WERI-Rb-1 (cell line): ENCODE results near the gene KRT81.
A peak's percentile ranks its signal among the peaks of the same experiment; 100 is the strongest.
"Not testable (repeated sequence)": the region's sequence is repeated elsewhere in the genome, so short reads cannot be mapped to it uniquely, and the experiment has no call there.

Experiments used
- DNase-seq: peaks from one replicate; pipeline ENCODE4 v3.0.0-alpha.2; 2020
- H3K27ac ChIP-seq: fragments of 250-450 bp; sonication (Bioruptor Pico); 2 replicates; pipeline ENCODE4 v1.5.1; 2020; ENCODE audit warnings: mild to moderate bottlenecking, moderate library complexity
- H3K27me3 ChIP-seq: fragments of 250-450 bp; sonication (Bioruptor Pico); 2 replicates; pipeline ENCODE4 v1.5.1; 2021; ENCODE audit warnings: mild to moderate bottlenecking, low read depth, moderate library complexity; ENCODE audit not compliant: insufficient read depth, severe bottlenecking
- H3K36me3 ChIP-seq: fragments of 250-450 bp; sonication (Bioruptor Pico); 2 replicates; pipeline ENCODE4 v1.5.1; 2020; ENCODE audit warnings: mild to moderate bottlenecking, moderate library complexity
- H3K4me3 ChIP-seq: 2 replicates; pipeline ENCODE4 v1.5.1; 2011; ENCODE audit warnings: low read depth, mild to moderate bottlenecking, control low read depth, low read length
- H3K9me3 ChIP-seq: fragments of 250-450 bp; sonication (Bioruptor Pico); 2 replicates; pipeline ENCODE4 v1.5.1; 2021; ENCODE audit warnings: mild to moderate bottlenecking, moderate library complexity; ENCODE audit not compliant: severe bottlenecking
- CTCF ChIP-seq: IDR thresholded peaks from 2 replicates; pipeline ENCODE4 v1.5.1; 2011; ENCODE audit warnings: low read depth, mild to moderate bottlenecking, control low read depth, inconsistent platforms, low read length

KRT81 gene

GRCh38 chr12:52316701-52317100 is 25.4 kb upstream of the KRT81 start:
- no peak overlapping the region for H3K27ac ChIP-seq
- no peaks in the 10 kb centered on the region for H3K36me3 ChIP-seq
- no peak overlapping the region for H3K4me3 ChIP-seq
- no peak for DNase-seq
- no peak for TF ChIP-seq CTCF
- H3K9me3 ChIP-seq = no peaks in the 10 kb centered on the region
- peaks cover 25% of the 10 kb centered on the region for H3K27me3 ChIP-seq

GRCh38 chr12:52316290-52316689 is 25.0 kb upstream of the KRT81 start:
- H3K27me3 ChIP-seq = peaks cover 21% of the 10 kb centered on the region

DNA sequence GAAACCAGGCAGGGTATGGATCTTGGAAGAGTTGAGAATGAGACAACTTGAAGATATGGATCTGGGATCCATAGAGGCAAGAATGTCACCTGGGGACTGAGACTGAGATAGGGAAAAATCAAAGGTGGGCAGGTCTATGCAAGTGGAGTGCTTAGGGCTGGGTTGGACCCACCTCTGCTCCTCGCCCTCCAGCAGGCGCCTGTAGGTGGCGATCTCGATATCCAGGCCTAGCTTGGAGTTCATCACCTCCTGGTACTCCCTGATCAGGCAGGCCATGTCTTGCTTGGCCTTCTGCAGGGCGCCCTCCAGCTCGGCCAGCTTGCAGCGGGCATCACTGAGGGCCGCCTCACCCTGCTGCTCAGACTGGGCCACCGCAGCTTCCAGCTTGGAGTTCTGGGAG is 24.4 kb upstream of the KRT81 start:
- peak; percentile 67 for DNase-seq
- peaks cover 19% of the 10 kb centered on the region for H3K27me3 ChIP-seq
- not testable (repeated sequence) for H3K36me3 ChIP-seq, H3K9me3 ChIP-seq, H3K27ac ChIP-seq, H3K4me3 ChIP-seq
- peak; percentile 79 for TF ChIP-seq CTCF

More at GRCh38 chr12:52316290-52316689, 25.0 kb upstream of the KRT81 start:
- Histone ChIP-seq H3K4me3 (no peak overlapping the region), H3K27ac (no peak overlapping the region), H3K9me3 (no peaks in the 10 kb centered on the region), H3K36me3 (no peaks in the 10 kb centered on the region)
- no peak for DNase-seq
- TF ChIP-seq CTCF = no peak

DNA sequence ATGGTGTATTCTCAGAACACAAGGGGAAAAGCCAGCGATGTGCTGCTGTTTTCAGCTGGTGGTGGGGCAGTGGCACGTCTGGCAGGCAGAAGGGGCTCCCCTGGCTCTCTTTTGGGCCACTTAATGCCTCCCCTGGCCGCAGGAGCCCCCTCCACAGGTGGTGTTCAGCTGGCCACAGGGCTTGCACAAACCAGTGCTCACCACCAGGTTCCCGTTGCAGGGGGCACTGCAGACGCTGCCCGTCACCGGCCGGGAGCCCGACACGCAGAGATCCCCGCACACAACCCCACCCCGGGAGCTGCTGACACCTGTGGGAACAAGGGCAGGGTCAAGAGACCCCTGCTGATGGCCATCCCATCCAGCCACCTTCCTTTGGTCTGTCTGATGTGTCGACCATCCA is 23.2 kb upstream of the KRT81 start:
- TF ChIP-seq CTCF = no peak
- Histone ChIP-seq H3K36me3 (no peaks in the 10 kb centered on the region), H3K27me3 (peaks cover 19% of the 10 kb centered on the region), H3K9me3 (no peaks in the 10 kb centered on the region), H3K27ac (no peak overlapping the region), H3K4me3 (no peak overlapping the region)
- DNase-seq = no peak

DNA sequence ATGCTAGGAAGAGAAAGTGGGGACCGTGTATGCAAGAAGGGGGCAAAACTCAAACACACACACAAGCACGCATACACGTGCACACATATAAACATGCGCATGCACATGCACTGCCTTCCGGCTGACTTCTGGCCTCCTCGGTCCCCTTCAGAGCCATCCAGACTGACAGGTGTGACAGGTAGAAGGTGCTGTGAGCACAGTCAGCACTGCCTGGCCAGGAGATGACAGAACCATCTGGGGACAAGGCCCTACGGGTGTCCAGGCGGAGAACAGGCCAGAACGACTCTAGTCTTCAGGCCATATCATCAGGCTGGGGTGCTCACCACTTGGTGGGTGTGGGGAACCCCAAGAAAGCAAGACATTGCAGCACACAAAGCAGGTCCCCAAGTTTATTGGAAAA is 22.6 kb upstream of the KRT81 start:
- no peak for TF ChIP-seq CTCF
- Histone ChIP-seq H3K36me3 (no peaks in the 10 kb centered on the region), H3K27me3 (peaks cover 24% of the 10 kb centered on the region), H3K9me3 (no peaks in the 10 kb centered on the region), H3K4me3 (no peak overlapping the region), H3K27ac (no peak overlapping the region)
- no peak for DNase-seq

DNA sequence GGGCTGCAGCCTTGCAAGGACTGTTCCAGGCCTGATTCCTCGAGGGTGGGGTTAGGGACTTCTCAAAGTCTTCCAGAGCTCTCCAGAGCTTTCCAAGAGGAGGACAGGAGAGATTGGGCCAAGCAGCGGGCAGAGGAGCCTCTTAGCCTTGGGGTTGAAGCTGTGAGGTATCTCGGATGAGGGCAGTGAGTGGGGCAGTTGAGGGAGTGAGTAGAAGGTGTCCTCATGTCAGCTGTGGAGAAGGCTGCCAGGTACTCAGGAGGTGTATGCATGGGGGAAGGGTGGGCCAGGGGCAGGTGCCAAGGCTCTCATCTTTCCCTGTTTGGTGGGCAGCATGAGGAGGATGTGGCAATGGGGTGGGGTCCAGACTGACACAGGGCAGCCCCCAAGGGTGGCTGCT is 22.1 kb upstream of the KRT81 start:
- H3K4me3 ChIP-seq = no peak overlapping the region
- H3K9me3 ChIP-seq = no peaks in the 10 kb centered on the region
- no peak for DNase-seq
- H3K36me3 ChIP-seq = no peaks in the 10 kb centered on the region
- H3K27ac ChIP-seq = no peak overlapping the region
- peaks cover 26% of the 10 kb centered on the region for H3K27me3 ChIP-seq
- TF ChIP-seq CTCF = no peak
